Measurements from ENCODE around the gene CCDC78.

DNA sequence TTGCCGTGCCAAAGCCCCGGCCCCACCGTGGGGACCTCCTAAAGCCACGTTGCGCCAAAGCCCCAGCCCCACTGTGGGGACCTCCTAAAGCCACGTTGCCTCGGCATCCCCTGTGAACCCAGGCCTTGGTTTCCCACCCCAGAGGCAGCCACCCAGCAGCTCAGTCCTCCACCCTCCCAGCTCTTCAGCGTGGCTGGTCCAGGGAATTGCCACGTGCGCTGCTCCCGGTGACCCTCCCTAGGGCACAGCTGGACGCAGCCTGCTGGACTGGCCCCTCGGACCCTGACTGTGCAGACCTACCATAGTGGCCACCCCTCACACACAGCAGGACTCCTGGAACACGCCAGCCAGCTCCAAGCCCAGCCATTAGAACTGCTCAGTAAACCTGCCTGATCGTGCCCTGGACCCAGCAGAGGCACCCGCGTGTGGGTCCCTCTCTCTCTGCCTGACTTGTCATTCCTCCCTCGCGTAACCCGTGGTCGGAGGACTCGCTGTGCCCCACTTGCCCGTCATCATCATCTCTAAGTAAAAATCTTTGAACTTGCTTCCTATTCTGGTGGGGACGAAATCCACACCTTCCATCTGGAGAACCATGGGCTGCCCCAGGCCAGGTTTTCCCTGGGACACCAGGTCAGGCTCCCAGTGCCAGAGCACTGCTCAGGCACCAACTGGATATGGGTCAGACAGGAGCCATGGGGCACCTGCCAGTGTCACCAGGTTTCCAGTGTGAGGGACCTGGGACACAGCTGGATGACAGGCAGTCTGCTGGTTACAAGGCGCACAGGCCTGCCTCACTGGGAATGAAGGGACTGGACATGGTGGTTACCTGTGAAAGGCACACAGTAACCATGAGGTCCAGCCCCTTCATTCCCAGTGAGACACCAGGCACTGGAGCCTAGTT, 9.0 kb upstream of the CCDC78 start:
- TF ChIP-seq, protein P1, sequence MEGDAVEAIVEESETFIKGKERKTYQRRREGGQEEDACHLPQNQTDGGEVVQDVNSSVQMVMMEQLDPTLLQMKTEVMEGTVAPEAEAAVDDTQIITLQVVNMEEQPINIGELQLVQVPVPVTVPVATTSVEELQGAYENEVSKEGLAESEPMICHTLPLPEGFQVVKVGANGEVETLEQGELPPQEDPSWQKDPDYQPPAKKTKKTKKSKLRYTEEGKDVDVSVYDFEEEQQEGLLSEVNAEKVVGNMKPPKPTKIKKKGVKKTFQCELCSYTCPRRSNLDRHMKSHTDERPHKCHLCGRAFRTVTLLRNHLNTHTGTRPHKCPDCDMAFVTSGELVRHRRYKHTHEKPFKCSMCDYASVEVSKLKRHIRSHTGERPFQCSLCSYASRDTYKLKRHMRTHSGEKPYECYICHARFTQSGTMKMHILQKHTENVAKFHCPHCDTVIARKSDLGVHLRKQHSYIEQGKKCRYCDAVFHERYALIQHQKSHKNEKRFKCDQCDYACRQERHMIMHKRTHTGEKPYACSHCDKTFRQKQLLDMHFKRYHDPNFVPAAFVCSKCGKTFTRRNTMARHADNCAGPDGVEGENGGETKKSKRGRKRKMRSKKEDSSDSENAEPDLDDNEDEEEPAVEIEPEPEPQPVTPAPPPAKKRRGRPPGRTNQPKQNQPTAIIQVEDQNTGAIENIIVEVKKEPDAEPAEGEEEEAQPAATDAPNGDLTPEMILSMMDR (conservative IDR thresholded peaks at IDR 0.05; ENCODE audit: low read length): no peak
- TF ChIP-seq EZH2phosphoT487 (IDR thresholded peaks at IDR 0.05; ENCODE audit: borderline replicate concordance): no peak
